HG02759 (cell line): ENCODE results near the gene SLC16A3.
"Not testable (repeated sequence)": the region's sequence is repeated elsewhere in the genome, so short reads cannot be mapped to it uniquely, and the experiment has no call there.

ENCODE experiments used
- ATAC-seq: cut with Tn5 transposase; IDR thresholded peaks from one replicate; pipeline ENCODE4 v1.9.1; 2021; ENCODE audit warnings: mild to moderate bottlenecking, moderate library complexity; ENCODE audit not compliant: unreplicated experiment

The SLC16A3 gene

DNA sequence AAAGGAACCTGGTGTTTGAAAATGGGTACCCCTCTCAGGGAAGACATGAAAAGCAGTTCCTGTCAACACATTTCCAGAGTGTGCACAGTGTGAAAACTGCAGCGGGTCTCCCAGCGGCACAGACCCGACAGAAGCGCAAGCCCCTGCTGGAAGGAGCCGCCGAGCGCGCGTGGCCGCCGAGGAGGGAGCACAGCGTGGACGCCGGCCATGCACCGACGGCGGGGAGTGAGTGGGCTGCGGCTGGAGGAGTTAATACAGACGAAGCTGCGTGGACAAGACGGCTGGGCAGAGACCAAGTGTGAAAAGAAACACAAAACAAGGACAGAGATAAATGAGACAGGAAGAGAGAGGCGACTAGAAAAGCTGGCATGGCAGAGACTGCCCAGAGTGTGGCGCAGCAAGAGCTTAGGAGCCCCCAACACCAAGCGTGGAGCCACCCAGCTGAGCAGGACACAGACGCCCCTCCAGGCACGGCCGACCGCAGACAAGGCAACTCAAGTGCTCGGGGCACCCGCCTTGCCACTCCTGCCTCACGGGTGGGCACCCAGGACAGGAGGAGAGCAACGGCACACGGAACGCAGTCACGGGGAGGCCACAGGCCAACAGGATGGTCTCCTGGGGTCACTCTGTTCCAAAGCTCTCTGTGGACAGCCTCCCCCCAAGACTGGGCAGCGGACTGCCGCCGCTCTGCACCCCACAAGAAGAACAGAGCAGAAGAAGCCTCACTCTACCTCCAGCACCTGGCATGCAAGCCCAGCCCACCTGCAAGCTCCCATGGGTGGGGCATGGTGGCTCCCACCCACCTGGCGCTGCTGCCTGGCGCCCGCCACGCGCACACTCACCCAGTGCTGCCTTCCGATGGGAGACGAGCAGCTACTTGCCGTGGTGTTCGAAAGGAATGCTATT is 16.5 kb downstream of the SLC16A3 start:
- no peak for ATAC-seq

DNA sequence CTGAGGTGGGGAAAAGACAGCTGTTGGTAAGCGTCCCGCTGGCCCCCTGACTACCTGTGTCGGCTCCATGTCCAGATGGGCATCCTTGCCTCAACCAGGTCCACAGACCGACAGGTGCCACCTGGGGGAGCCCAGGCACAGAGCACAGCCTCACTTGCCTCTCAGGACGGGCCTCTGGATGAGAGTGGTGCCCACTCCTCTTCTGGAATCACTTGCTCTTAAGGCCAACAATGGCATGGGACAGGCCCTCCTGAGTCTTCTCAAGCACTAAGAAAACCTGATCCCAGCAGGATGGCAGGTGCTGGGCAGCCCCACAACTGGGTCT is 17.2 kb downstream of the SLC16A3 start:
- ATAC-seq = no peak

DNA sequence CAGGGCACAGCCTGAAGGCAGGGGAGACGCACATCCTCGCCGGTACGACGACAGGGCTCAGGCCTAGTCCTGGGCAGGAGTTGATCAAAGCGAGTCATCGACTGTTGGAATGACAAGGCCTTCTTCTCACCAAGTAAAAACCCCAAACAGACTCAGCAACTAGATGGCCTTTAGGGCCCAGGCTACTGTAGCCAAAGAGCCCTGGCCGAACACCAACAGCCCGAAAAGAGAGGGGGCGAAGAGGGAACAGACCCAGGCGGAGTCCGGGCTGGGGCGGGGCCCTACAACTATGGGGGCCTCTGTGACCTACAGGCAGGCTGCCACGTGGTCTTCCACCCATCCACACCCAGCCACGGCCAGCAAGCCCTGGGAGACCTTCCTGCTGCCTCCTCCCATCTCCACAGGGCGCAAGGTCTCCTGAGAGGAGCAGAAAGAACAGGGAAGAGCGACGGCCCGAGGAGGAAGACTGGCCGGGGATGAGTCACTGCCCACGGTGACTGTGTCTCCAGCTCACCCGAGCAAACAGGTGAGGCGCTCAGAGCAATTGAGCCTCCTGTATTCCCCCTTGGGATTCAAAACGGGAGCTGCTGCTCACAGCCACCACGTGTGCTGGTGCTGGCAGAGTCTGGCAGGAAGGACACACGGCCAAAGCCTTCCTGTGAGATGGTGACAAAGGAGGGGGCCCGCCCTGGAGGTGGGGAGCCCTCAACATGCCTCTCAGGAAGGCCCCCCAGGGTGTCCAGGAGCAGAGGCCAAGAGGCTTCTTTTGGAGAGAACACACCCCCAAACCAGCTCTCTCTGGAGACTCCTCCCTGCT is 17.7 kb downstream of the SLC16A3 start:
- ATAC-seq = no peak

DNA sequence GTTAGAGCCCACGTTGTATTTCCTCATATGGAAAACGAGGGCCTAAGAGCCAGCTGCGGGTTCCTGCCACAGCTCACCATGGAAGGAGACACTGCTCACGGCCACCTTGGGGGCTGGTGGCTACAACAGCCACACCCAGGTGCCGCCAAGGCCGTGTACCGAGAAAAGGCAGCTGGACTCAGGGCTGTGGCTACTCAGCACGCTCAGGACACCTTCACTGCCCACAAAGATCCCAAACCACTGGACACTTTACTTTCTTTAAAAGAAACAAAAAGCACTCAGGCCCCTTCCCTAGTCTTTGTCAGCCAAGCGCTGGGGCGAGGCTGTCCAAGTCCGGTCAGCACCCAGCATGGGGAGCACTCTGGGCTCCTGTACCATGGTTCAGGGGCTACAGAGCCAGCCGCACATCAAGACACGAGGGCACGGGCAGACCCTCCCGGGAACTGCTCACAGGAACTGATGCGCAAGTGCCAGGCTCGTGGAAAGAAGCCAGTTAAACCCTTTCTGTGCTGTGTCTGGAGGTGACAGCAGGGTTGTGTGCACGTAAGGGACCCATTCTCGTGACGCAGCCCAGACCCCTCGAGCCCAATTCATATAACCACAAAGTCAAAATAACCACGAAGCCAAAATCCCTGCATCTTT is 18.5 kb downstream of the SLC16A3 start:
- no peak for ATAC-seq

DNA sequence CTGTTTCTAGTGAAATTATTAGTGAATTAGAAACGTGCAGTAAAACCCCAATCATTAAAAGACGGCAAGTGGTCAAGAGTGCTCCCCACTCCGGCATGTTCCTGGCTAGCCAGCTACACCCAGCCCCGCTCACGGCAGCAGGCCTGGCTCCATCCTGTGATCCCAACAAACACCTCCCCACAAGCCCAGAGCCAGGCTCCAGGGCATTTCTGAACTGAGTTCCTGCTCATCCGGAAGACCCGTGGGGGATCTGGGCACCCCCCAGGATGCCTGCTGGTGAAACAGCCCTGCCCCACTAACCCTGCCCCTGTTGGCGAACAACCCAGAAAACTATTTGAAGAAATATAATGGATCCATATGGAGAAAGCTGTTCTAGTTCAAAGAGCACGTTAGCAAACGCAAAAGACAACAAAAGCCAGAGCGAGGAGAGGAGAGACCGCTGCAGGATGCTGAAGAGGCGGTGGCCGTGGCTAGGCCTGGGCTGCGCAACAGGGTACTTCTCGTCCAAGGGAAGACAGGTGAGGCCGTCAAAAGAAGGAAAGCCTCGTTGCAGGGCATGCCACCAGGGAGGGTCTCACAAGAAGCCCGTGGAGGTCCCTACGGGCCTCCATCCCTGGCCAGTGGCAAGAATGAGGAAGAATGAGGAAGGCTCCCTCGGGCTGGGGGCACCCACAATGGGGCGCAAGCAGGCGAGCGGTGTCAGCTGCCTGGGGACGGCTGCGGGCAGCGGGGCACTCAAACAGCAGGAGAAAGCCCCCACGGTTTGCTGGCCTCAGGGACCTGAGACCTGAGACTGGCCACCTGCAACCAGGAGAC is 19.2 kb downstream of the SLC16A3 start:
- ATAC-seq = no peak

DNA sequence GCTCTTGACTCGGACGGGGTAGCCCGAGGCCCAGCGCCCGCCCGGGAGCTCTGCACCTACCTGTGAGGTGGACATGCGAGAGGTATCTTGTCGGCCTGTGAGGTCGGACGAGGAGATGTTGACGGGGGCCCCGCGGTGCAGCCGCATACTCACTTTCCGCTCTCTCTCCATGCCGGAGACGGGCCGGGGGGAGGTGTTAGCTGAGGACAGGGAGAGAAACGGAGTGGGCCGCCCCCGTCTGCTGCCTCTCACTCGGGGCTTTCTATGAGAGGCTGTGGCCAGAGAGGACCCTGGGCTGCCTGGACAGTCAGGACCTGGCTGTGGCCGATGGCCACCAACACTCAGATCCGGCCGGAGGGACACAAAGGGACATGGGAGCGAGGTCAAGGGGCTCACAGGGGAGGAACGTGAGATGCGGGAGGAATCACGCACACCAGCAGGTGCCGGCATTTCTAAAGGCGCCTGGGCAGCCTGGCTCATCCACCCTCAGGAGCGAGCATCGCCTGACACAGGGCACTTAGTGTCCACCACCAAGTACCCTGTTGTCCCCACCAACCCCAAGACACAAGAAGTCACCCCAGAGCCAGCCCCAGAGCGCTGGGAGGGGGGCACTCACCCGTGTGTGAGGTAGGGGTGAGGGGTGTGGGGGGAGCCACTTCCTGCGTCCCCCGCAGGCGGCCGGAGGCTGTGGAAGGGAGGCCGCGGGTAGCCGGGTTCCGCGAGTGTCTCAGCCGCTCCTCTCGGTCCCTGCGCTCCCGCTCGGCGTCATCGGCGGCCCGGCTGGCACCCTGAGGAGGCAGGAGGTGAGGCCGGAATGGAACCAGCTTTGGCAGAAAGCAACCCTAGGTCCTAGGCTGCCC is 20.2 kb downstream of the SLC16A3 start:
- ATAC-seq = no peak

DNA sequence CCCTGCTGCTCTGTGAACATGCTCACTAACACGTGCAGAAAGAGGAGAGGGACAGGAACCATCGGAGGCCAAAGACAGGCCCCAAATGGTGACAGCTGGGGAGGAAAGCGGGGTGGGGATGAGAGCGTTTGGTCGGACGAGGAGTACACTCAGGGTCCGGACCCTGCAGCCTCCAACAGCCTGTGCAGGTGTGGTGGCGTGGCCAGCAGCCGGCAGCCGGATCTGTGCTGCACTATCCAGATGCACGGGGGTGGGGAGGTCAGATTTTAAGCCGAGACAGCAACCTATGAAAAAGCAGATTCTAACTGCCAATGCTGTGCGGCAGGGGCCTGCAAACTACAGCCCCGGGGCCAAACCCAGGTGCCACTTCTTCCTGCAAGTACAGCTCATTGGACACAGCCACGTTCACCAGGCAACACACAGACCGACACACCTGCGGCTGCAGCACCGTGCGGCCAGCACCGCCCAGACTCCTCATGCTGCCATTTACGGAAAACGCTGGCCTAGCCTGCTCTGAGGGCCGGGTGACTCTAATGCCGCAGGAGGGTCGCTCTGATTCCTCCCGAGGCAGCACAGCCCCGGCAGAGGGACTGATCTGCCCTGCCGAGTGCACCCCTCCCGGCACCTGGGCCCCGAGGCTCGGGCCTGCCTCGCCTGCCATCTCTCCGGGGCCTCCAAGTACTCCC is 21.2 kb downstream of the SLC16A3 start:
- ATAC-seq = no peak

DNA sequence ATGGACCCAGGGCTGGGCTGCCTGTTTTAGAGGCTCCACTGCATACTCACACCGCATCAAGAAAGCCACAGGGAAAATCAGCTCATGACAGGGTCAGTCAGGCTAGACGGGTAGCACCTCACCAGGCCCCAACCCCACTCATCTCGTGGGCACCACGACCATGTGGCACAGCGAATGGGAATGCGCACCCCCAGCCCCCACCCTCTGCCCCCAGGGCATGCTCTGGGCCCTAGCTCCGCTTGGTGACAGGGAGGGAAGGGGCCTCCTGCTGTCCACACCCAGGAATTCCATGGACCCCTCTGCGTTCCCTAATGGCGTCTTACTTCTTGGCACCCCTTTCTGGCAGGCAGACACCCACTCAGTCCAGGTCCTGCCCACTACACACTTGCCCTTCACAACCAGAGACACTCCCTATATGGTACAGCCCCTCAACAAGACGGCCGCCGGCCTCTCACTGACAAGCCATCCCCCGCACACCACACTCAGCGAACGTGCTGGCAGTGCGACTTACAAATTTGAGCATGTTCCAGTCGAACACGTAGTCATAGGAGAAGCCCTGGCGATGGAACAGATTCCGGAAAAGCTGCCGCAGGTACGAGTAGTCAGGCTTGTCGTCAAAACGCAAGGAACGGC is 22.1 kb downstream of the SLC16A3 start:
- no peak for ATAC-seq

DNA sequence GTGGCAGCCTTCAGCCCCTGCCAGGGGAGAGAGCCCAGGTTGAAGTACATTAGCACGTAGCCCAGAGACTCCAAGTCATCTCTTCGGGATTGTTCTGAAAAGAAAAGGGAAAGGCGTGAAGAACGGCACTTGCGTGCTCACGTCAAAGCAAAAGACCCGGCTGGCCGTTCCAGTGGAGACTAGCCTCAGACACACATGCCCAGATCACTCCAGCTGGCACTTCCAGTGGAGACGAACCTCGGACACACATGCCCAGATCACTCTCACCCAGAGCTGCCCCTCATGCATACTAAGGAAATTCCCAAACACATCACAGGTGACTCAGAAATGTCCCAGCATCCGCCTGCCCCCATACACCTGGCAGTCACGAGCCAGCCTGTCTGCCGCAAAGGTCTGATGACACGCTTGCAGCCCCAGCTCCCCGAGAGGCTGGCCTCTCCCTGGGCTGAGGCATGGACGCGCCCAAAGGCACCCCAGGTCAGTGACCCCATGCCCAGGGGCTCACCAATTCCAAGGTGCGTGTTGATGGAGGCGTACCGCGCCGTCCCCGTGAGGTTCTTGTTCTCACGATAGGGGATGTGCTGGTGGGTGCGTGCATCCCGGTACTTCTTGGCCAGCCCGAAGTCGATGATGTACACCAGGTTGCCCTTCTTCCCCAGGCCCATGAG is 23.8 kb downstream of the SLC16A3 start:
- ATAC-seq = no peak

DNA sequence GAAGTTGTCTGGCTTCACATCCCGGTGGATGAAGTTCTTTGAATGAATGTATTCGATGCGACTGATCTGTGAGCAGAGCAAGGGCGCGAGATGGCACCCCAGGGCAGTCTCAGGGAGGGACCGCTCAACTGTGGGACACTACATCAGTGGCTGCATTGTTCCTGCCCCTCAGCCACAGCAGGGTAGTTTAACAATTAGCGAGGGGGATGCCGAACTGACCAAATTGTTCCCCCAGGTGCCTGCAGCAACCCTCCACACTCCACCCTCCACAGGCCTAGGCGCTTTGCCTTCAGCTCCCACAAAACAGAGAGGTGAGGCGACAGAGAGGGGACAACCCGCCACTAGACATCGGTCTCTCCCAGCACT is 24.3 kb downstream of the SLC16A3 start:
- no peak for ATAC-seq

DNA sequence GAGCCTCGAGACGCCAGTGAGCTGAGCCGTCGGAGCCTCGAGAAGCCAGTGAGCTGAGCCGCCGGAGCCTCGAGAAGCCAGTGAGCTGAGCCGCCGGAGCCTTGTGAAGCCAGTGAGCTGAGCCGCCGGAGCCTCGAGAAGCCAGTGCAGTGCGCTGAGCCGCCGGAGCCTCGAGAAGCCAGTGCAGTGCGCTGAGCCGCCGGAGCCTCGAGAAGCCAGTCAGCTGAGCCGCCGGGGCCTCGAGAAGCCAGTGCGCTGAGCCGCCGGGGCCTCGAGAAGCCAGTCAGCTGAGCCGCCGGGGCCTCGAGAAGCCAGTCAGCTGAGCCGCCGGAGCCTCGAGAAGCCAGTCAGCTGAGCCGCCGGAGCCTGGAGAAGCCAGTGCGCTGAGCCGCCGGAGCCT is 25.3 kb downstream of the SLC16A3 start:
- not testable (repeated sequence) for ATAC-seq

DNA sequence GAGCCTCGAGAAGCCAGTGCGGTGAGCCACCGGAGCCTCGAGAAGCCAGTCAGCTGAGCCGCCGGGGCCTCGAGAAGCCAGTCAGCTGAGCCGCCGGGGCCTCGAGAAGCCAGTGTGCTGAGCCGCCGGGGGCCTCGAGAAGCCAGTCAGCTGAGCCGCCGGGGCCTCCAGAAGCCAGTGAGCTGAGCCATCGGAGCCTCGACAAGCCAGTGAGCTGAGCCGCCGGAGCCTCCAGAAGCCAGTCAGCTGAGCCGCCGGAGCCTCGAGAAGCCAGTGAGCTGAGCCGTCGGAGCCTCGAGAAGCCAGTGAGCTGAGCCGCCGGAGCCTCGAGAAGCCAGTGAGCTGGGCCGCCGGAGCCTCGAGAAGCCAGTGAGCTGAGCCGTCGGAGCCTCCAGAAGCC is 25.9 kb downstream of the SLC16A3 start:
- not testable (repeated sequence) for ATAC-seq

DNA sequence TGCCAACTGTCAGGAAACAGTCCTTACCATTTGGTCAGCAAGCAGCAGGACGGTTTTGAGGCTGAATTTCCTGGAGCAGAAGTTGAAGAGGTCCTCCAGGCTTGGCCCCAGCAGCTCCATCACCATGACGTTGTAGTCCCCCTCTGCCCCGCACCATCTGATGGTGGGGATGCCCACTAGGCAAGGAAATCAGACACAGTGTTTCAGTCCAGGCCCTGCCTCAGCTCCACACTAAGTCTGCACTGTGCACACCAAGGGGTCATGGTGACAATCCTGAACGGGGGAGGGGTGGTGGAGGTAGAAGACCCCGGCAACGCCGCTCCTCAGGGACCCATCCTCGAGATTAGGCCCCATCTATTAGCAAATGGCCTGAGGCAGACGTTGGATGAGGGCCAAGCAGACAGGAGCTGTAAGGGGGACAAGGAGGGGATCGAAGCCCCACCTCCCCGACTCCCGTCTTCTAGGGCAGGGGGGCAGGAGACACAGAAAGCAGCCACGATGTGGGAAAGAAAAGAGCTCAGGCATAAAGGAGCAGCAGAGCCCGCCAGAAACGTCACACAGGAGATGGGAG is 26.6 kb downstream of the SLC16A3 start:
- no peak for ATAC-seq

DNA sequence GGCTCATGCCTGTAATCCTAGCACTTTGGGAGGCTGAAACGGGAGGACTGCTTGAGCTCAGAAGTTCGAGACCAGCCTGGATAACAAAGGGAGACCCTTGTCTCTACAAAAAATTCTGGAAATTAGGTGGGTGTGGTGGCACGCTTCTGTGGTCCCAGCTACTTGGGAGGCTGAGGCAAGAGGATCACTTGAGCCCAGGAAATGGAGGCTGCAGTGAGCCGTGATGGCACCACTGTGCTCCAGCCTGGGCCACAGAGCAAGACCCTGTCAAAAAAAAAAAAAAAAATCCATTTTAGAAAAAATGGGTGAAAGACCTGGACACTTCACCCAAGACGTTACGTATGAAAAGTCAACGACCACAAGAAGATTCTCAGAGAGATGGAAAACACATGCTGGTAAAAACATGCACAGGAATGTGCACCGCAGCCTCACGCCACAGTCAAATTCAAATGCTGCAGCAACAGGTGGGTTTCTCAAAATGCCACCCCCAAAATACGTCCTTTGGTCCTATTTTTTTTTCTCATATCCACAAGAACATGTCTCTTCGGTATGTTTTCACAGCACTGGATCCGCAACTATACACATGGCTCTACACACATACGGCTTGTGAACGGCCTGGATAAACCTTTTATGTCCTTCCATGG is 27.5 kb downstream of the SLC16A3 start:
- ATAC-seq = no peak

DNA sequence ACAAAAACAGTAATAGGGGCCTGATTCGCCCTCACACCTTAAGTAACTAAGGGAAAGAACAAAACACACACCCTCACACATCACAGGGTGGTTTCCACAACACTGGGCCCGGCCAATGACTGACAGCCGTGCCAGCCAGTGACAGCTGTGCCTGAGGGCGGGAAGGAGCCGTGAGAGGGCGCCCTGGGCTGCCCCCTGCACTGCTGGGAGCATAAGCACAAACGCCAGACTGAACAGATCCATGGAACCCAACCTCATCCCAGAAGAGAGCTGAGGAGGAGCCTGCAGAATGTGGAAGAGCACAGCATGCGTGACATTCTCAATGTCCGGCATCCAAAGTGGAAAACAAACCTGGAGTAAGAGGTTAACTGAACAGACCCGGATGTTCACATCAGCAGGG is 28.6 kb downstream of the SLC16A3 start:
- ATAC-seq = no peak

DNA sequence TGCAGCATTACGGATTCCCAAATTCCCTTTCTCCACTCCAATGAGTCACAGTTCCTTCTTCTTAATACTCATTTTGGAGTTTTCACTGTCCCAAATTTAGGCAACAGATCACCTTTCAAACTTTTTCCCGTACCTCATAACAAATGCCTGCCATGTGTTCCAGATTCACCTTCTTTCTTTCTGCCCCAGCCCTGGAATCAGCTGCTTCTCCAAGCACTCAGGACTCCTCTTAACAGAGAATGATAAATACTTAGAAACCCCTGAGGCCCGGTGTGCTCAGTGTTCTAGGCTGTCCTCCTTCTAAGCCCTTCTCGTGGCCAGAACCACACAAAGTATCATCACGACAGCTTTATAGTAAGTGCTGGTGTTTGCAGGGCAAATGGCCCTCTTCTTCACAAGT is 29.7 kb downstream of the SLC16A3 start:
- no peak for ATAC-seq
